Activated CD4-positive, CD25-positive, alpha-beta regulatory T cell treated with anti-CD3 and anti-CD28 coated beads, Interleukin-2, amount 50 U/mL, for 72 hours (primary cell): ENCODE data around the gene NOTUM.

ENCODE experiments used
- DNase-seq: peaks from one replicate; pipeline ENCODE4 v3.0.0; 2021

Gene NOTUM

GRCh38 chr17:81908793-81909192 is 52.2 kb downstream of the NOTUM start:
- no peak for DNase-seq

GRCh38 chr17:81907219-81908145 is 53.5 kb downstream of the NOTUM start:
- DNase-seq: no peak

GRCh38 chr17:81906476-81907218 is 54.3 kb downstream of the NOTUM start:
- no peak for DNase-seq

GRCh38 chr17:81905993-81906392 is 55.0 kb downstream of the NOTUM start:
- DNase-seq: no peak

- no peak for DNase-seq
Measured at GRCh38 chr17:81905424-81905875, 55.5 kb downstream of the NOTUM start.

GRCh38 chr17:81904600-81905423 is 56.2 kb downstream of the NOTUM start:
- DNase-seq: no peak

- DNase-seq: no peak
Measured at GRCh38 chr17:81903896-81904599, 56.9 kb downstream of the NOTUM start.

- DNase-seq: no peak
Measured at GRCh38 chr17:81903415-81903831, 57.6 kb downstream of the NOTUM start.

- DNase-seq: no peak
Measured at GRCh38 chr17:81902653-81903414, 58.2 kb downstream of the NOTUM start.
